Stomach (tissue), 4 donors: ENCODE measurements around the gene GRK3.

Experiments used
- POLR2A ChIP-seq, 4 donors: fragments of 450-650 bp; IDR thresholded peaks; one replicate each; pipeline ENCODE4 v1.6.1; 2016; ENCODE audit warnings: antibody characterized with exemption in 4 of 4, control low read depth in 2 of 4, mild to moderate bottlenecking in 1 of 4, moderate library complexity in 1 of 4
- TF ChIP-seq, protein P1 (sequence below), 7 experiments: fragments of 450-650 bp in 4 of 7; fragments of 200-600 bp in 3 of 7; sonication (generic) in 3 of 7; IDR thresholded peaks; one replicate each; pipeline ENCODE4 v1.5.1; 2016 to 2019; ENCODE audit warnings: antibody characterized with exemption in 7 of 7, control low read depth in 2 of 7, mild to moderate bottlenecking in 1 of 7

DNA sequence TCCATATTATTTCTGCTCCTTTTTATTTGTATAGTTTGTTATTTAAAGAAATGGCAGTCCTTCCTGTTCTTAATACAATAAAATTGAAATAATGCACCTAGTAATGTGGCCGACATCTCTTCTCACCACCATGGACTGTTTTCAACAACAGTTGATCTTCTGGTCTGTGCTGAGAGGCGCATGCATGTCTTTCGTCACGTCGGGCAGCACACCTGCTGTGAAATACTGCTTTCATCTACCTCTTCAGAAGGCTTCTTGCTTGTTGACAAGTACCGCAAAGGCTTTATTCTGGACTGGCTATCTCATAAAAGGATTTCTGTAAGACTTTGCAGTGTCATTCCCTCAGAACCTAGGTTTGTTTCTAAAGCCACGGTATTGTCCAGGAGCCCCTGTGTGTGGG is 163.6 kb downstream of the GRK3 start:
- TF ChIP-seq, protein P1, sequence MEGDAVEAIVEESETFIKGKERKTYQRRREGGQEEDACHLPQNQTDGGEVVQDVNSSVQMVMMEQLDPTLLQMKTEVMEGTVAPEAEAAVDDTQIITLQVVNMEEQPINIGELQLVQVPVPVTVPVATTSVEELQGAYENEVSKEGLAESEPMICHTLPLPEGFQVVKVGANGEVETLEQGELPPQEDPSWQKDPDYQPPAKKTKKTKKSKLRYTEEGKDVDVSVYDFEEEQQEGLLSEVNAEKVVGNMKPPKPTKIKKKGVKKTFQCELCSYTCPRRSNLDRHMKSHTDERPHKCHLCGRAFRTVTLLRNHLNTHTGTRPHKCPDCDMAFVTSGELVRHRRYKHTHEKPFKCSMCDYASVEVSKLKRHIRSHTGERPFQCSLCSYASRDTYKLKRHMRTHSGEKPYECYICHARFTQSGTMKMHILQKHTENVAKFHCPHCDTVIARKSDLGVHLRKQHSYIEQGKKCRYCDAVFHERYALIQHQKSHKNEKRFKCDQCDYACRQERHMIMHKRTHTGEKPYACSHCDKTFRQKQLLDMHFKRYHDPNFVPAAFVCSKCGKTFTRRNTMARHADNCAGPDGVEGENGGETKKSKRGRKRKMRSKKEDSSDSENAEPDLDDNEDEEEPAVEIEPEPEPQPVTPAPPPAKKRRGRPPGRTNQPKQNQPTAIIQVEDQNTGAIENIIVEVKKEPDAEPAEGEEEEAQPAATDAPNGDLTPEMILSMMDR (IDR thresholded peaks at IDR 0.05): no peak
- no peak for TF ChIP-seq POLR2A (IDR thresholded peaks at IDR 0.05)
